ENCODE data around the gene FBF1.
A peak's percentile ranks its signal among the peaks of the same experiment; 100 is the strongest.

FBF1 gene

DNA sequence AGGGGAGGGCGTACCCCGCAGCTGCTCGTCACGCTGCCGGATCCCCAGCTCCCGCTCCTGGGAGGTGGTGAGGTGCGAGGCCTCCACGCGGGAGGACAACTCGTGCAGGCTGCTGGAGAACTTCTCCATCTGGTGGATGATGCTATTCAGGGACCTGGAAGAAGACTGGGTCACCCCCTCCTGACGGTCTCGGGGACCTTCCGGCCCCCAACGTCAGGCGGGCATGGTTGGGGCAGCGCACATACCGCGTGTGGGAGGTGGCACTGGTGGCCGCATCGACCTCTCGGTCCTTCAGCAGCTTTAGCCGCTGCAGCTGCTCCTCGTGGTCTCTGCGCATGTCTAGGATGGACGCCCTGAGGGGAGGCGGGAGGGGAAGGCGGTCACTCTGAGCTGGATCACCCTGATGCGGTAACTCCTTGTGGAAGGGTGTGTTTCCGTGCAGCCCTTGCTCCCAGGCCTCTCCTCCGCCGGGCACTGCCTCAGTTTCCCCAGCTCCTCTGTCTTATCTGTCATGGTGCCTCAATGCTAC, 22.9 kb downstream of the FBF1 start:
- FAIRE-seq: no peak

DNA sequence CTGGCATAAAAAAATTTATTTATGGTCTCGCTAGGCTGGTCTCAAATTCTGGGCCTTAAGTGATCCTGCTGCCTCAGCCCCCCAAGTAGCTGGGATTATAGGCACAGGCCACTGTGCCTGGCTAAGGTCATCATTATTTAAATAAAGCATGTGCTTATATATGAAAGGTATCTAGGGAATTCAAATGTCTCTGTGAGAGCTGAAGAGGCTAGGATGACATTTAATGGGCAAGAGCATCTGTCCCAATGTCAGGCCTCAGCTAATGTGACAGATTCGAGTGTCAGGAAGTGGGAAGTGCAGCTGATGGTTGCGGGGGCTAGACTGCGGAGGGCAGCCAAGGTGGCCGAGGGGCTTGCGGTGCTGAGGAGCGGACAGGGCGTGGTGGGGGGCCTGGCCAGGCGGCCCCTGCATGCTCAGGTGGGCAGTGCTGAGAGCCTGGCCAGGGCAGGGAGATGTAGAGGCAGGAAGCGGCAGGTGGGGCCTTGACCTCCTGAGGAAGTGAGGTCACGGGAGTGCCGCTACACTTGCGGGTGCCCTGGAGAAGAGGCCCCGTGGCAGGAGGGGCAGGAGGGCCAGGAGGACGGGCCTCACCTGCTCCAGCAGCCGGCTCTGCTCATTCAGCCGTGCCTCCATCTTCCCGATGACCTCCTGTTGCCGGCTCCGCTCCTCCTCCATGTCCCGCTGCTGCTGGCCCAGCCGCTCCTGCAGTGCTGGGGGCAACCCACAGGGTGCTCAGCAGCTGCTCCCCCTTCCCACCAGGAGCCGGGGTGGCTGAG, 23.5 kb downstream of the FBF1 start:
- FAIRE-seq (no peak), DNase-seq (ENCODE audit: insufficient read length, low spot score) (no peak)

More for the DNA sequence above, 22.9 kb downstream of the FBF1 start:
- DNase-seq (ENCODE audit: insufficient read length, low spot score): no peak

DNA sequence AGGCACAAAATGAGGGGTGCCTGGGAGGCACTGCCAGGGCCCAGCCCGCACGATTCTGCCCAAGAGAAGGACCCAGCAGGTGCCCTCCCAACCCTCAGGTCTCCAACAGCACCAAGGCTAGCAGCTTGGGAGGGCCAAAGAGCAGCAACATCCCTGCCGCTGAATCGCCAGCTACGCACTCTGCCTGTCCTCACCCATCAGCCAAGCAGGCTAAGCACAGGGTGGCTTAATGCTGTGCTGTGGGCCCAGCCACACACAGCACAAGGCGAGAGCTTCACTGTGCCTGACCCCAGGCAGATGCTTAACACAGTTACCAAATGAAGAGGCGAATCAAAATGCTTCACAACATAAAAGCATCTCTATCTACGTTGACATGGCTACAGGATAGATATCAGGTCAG, 25.6 kb downstream of the FBF1 start:
- no peak for FAIRE-seq
- DNase-seq (ENCODE audit: insufficient read length, low spot score): no peak

DNA sequence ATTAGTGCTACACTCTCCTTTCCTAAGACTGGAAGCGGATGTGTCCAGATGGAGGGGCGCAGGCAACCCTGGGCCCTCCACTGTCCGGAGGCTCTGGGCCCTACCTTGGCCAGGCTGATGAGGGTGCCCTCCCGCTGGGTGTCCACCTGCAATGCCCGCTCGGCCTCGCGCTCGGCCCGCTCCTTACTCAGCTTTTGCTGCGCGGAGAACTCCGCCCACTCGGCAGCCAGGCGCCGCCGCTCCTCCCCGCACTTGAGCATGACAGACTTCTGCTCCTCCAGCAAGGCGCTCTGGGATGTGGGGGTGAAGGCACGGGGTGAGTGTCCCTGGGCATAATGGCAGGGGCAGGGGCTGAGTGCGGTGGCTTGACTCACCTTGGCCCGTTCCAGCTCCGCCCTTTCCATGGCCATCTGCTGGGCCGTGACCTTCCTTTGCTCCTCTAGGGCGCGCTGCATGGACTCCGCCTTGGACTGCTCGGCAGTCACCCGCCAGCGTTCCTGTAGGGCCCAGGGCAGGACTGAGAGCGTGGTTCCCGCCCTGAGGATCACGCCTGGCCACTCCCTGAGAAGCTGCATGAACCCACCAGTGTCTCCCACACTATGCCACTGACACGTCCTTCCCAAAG, 26.1 kb downstream of the FBF1 start:
- DNase-seq (ENCODE audit: insufficient read length, low spot score) (no peak), FAIRE-seq (no peak)

DNA sequence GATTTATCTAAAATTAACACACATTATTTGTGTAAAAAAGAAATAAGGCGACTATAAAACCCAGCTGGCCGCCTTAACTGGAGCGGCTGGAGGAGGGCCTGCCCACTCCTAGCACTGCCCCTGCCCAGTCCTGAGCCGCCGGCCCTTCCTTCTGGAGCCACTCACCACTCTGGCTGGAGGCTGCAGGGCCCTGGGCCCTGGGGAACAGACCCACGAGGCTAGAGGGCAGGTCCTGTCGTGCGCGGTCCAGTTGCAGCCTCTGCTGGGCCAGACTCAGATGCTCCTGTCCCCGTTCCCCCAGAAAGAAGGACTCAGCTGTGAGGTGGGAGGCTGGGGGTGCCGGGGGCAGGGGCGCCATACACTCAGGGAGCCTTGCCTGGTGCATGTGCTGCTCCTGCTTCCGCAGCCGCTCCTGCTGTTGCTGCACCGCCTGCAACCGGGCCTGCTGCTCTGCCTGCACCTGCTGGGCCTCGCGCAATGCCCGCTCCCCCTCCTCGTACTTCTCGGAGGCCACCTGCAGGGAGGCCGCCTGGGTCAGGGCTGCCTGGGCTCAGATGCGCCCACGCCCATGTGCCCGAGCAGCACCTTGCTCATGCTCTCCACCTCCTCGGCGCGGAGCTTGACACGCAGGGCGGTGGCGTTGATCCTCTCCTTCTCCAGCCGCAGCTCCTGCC, 27.2 kb downstream of the FBF1 start:
- no peak for DNase-seq (ENCODE audit: insufficient read length, low spot score)
- FAIRE-seq: no peak

DNA sequence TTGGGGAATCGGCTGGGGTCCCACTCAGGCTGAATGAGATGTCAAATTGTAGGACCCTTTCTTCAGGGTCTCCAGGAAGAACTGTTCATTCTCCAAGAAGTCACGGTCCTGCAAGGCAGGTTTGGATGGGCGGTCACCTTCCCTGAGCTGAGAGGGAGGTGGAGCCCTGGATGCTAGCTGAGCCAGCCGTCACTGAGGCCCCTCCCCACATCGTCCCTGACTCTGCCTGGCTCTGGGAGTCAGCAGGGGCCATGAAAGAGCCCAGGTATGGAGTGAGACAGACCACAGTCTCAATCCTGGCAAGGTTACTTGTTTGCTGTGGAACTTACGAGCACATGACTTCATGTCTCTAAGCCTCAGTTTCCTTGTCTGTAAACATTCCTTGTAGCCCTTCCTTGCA, 30.1 kb downstream of the FBF1 start:
- no peak for DNase-seq (ENCODE audit: insufficient read length, low spot score)
- no peak for FAIRE-seq

DNA sequence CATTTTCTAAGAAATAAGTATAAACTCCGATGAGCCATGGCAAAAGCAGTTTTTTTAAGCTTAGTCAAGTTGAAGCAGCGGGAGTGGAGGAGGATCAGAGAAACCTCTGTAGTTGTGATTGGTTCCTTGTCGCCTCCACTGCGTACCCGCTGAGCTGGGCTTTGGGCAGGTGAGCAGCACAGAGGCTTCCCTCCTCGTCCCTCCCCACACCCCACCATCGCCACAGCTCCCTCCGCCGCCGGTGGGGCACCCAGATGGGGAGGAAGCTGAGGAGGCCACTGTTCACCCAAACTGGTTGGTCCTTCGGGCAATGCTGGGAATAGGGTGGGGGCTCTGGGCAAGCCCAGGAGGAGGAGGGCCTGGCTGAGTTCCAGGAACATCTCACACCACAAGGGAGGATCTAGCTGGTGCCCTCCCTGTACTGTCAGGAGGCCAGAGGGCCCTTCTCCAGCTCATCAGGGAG, 31.0 kb downstream of the FBF1 start:
- DNase-seq (ENCODE audit: insufficient read length, low spot score) (no peak), FAIRE-seq (no peak)

DNA sequence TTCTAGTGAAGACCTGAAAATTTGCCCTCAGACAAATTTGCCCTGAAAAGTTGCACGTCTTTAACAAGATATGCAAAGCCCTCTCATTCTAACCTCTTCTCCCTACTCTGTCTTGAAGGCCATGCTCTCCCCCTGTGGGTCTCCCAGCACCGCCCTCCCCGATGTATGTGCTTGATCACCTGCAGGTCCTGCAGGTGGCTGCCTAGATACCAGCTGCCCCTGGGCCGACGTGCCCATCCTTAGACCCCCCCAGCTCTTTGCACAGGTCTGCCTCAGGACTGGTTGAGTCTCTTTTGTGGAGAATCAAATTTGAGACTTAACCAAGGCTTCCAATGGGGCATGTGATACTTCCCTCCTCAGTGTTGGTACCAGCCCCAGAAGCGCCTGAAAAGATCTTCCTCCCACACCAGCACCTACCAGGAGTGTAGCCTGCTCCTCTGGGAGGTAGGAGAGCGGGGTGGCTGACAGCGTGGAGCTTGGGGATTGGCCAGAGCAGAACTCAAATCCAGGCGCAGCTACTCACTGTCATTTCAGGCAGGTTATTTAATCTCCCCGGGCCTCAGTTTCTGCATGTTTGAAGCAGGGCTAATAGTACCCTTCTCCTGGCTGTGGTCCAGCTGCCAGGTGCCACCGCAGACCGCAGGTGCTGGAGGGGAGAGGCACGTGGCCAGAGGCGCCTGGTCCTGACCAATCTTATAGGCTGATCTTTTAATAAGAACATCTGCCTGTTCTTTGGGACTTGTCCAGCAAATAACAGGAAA, 31.6 kb downstream of the FBF1 start:
- no peak for DNase-seq (ENCODE audit: insufficient read length, low spot score)
- FAIRE-seq: no peak

DNA sequence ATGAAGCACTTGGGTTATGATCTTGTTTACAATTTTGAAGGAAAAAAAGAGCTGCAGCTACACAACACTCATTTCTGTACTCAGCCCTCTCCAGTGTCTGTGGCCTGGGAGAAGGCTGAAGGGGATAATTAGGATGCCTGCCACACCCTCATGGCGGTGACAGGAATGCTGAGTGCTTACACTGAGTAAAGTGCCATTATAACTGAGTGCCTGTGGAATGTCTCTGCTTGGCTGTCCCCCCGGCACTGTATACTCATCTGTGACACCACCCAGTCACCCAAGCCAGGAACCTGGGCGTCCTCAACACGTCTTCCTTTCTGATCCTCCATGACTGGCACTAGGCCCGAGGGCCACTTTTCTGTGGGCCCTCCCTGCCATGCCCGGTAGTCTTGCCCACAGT, 32.6 kb downstream of the FBF1 start:
- DNase-seq (ENCODE audit: insufficient read length, low spot score) (no peak), FAIRE-seq (no peak)

DNA sequence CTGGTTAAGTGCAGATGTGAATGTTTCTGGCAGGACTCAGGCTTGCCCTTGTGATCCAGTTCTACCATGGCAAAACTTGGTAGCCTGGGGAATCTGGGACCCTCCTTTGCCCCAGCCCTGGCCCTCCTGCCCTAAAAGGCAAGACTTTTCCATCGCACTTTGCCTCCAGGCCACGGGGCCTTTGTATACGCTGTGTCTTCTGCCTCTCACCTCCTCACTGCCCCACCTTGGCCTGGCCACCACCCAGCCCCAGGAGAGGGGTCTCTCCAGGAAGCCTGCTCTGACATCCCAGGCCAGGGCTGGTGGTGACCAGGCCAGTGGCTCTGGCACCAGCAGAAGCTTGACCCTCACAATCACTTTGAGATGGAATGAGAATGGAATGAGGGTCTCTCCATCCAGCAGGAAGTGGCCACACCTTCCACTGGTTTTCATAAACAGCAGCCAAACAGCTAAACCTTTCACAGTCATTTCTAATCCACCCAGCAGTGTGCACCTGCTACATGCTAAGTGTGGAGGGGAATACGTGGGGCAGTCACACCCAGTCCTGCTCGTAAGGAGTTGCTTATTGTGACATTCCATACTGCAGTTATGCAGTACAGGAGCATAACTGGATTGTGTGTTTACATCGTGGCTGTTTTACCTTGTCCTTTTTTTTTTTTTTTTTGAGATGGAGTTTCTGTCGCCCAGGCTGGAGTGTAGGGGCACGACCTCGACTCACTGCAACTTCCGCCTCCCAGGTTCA, 34.5 kb downstream of the FBF1 start:
- FAIRE-seq (no peak), DNase-seq (ENCODE audit: insufficient read length, low spot score) (no peak)

DNA sequence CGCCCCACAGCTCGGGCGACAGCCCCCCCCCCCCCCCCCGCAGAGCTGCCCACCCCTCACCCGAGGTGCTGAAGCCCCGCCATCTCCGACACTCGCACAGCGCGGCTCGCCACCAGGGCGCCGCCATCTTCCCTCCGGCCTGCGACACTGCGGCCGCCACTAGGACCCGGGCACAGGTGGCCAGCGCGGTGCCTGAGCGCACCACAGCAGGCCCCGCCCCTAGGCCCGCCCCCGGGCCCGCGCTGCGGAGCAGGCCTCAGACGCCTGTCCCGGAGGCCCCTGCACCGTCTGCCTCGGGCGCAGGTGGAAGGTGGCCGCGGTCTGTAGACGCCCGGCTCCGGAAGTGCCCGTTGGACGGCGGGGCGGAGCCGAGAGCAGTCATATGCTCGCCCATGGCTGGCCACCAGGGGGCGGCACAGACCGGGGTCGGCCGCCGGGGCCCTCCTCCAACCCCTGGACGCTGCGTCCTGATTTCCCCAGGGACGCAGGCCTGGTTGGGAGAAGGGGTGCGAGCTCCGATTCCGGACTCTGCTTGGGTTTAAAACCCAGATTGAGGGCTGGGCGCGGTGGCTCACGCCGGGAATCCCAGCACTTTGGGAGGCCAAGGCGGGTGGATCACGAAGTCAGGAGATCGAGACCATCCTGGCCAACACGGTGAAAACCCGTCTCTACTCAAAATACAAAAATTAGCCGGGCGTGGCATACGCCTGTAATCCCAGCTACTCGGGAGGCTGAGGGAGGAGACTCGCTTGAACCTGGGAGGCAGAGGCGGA, 35.9 kb downstream of the FBF1 start, which contains the start of gene MRPL38:
MRPL38 (minus strand) TSS at position 136 of the 773 bp plus-strand sequence; CDS start at position 127, 9 bp downstream.
- DNase-seq (ENCODE audit: insufficient read length, low spot score): peak; percentile 99
- FAIRE-seq: peak; percentile 97

DNA sequence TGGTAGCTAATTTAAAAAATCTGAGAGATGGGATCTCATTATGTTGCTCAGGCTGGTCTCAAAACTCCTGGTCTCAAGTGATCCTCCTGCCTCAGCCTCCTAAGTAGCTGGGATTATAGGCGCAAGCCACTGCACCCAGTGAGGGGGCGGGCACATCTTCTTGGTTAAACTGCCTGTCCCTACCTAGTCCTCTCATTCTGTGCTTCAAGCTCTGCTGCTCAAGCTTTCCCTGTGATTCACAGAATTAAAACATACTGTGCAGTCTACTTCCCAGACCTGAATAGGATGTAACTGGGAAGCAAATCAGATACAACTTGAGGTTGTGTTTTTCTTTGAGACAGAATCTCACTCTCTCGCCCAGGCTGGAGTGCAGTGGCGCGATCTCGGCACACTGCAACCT, 38.4 kb downstream of the FBF1 start:
- no peak for DNase-seq (ENCODE audit: insufficient read length, low spot score)
- FAIRE-seq: no peak

DNA sequence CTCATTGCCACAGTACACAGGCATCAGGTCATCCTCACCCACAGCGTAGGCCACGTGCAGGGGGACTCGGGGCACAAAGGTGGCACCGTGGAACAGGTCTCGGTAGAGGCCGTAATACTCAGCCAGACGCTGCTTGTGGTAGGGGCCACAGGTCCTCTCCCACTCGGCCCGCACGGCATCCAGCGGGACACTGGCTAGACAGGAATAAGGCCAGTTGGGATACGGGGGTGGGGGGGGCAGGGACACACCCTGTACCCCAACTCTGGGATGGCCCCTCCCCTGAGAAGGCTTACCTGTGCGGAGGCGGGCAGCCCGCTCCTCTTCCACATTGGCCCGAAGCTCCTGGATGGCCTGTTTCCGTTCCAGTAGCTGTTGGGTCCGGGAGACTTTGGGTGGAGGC, 39.1 kb downstream of the FBF1 start:
- FAIRE-seq (no peak), DNase-seq (ENCODE audit: insufficient read length, low spot score) (no peak)

DNA sequence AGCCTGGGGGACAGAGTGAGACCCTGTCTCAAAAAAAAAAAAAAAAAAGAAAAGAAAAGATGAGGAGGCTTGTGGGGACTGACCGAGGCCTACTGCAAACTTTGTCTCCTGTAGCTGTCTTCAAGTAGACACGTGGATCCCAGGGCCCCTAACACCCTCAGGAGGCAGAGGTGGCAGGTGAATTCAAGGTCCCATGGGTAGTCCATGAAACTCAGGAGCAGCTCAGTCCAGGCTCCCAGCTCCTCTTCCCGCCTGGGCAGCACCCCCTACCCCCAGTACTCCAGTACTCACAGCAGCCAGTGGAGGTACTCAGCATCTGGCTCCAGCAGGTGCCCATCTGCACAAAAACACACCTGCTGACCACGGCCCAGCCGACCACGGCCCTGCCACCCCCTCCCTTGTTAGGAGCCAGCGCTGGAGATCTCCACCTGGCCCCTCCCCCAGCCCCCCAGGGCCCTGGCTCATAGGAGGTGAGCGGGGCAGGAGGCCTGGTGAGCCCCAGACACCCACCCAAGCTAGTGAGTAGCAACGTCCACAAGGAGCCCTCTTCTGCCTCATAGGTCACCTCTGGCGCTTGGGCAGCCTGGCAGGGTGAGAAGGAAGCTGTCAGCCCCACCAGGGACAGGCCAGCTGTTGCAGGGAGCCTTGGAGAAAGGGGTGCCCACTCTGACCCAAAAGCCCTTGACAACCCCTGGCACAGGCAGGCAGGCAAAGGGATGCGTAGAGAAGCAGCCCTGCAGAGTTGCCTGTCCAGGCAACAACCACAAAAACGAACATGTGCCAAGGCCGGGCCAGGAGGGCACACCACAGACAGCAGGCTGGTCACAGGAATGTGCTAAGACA, 39.9 kb downstream of the FBF1 start:
- no peak for DNase-seq (ENCODE audit: insufficient read length, low spot score)
- FAIRE-seq: no peak

DNA sequence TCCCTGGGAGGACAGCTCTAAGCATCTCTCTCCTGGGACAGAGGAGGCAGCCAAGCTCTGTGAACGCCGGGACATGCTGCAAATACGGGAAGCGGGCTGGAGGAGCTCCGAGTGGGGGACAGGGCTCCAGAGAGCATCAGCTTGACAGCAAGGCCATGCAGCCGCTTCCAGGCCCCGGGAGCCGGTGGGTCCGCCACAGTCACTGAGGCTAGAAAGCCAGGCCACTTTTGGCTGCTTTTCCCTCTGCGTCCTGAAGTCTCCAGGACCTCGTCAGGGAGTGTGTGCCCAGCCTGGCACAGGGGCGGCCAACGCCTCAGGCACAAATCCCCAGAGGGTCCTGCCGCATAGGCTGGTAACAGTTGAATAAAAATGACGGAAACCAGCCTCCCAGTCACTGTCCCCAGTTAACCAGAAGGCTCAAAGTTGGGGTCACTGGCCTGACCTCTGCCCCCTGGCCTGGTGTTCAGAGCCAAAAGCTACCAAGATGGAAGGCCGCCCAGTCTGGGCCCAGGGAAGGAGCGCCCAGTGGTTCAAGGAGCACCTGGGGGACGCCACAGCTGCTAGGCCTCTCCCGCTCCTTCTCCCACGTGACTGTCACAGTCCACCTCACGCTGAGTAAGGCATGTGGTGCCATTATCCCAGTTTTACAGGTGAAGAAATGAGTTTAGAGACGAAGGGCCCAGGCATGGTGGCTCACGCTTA, 40.9 kb downstream of the FBF1 start:
- FAIRE-seq: no peak
- DNase-seq (ENCODE audit: insufficient read length, low spot score): no peak

DNA sequence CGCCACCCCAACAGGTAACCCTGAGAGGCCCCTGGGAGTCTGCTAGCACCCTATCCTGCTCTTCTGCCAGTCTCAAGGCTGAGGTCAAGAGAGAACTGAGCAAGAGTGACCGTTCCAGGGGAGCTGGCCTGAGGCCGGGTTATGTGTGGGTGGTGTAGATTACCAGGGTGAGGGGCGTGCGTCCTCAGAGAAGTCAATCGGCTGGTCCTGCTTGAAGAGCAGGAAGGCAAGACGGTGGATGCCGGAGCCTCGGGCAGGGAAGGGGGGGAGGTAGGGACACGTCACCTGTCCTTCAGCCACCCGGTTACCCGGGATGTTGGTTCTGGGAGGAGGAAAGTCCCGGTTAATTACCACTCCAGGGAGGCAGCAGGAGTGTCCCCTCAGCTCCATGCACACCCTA, 41.5 kb downstream of the FBF1 start:
- FAIRE-seq: no peak
- DNase-seq (ENCODE audit: insufficient read length, low spot score): no peak

DNA sequence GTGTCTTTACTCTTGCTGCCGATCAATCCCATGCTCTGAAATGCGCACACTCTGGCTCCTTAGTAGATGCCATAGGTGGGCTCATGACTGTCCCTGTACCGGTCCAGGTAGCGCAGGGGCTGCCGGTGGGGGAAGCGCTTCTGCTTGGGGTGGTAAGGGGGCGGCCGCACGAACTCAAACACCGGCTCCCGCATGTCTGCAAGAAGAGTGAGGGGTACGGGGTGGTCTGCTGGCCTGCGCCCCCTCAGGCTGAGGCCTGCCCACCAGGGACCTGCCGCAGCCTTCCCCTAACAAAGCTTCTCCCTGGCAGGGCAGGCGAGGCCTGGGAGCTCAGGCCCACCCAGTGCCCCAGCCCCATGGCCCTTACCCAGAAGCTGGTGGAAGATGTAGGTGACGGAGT, 42.1 kb downstream of the FBF1 start:
- FAIRE-seq (no peak), DNase-seq (ENCODE audit: insufficient read length, low spot score) (no peak)

DNA sequence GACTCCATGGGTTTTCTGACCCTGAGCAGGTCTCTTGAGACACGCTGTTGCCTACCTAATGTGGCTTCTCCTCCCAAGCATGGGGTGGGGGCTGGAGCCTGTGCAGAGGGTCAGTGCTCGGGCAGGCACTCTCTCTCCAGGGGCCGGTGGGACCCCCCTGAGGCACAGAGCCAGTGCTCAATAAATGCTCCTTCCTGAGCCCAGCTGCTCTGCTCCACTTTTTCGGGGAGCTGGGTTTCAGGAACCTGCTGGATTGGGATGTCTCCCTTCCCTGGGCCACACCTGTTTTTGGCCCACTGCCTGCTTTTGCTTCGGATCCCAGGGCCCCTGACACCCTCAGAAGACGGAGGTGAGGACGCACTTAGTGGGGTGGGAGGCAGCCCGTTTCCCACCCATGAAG, 42.8 kb downstream of the FBF1 start:
- no peak for FAIRE-seq
- no peak for DNase-seq (ENCODE audit: insufficient read length, low spot score)
